Measurements from ENCODE around the gene IL12A.

DNA sequence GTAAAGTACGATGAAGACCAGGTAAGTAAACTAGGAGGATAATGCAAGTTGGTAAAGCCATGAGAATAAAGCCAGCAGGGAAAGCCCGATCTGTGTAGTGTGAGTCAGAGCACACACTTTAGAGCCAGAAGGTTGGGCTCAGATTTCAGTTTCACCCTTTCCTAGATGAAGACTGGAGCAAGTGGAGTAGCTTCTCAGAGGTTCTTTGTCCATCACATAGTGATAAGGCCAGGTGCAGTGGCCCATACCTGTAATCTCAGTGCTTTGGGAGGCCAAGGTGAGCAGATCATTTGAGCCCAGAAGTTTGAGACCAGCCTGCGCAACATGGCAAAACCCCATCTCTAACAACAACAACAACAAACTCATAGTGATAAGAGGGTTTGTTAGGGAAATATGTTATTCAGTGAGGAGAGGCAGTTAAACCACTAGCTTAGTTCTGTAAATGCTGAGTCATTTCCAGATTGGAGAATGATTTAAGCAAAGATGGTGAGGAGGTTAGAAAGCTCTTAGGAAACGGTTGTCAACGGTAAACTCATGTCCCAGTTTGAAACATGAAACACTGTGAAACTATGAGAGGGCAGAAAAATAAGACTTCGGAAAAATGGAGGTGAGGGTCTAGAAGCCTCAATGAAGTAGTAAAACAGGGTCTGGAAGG lies 39.0 kb downstream of the IL12A start:
- TF ChIP-seq, protein P1, sequence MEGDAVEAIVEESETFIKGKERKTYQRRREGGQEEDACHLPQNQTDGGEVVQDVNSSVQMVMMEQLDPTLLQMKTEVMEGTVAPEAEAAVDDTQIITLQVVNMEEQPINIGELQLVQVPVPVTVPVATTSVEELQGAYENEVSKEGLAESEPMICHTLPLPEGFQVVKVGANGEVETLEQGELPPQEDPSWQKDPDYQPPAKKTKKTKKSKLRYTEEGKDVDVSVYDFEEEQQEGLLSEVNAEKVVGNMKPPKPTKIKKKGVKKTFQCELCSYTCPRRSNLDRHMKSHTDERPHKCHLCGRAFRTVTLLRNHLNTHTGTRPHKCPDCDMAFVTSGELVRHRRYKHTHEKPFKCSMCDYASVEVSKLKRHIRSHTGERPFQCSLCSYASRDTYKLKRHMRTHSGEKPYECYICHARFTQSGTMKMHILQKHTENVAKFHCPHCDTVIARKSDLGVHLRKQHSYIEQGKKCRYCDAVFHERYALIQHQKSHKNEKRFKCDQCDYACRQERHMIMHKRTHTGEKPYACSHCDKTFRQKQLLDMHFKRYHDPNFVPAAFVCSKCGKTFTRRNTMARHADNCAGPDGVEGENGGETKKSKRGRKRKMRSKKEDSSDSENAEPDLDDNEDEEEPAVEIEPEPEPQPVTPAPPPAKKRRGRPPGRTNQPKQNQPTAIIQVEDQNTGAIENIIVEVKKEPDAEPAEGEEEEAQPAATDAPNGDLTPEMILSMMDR (conservative IDR thresholded peaks at IDR 0.05) = no peak
- TF ChIP-seq ZFX (IDR thresholded peaks at IDR 0.05) = no peak
